Spleen (tissue), 11 donors: ENCODE data around the gene NAE1. TPM values are rescaled to one million over a fixed set of nuclear protein-coding genes. Genes with fewer than 3 reads are reported as not detected.

ENCODE experiments used
- DNase-seq: peaks from one replicate; pipeline ENCODE4 v3.0.0-alpha.2; 2020
- H3K27ac ChIP-seq, 8 donors: fragments of 200-600 bp; sonication (generic) in 7 of 8; 1 replicate in 4 of 8; 2 replicates in 4 of 8; pipeline versions ENCODE4 v1.5.0 to v1.8.0; 2016 to 2021; ENCODE audit warnings: inconsistent platforms in 4 of 8, mild to moderate bottlenecking in 4 of 8, moderate library complexity in 1 of 8
- H3K27me3 ChIP-seq, 7 donors: fragments of 200-600 bp; sonication (generic) in 6 of 7; replicated peaks in 1 of 7; 1 replicate in 4 of 7; 2 replicates in 3 of 7; pipeline versions ENCODE4 v1.5.0 to v1.8.0; 2016 to 2021; ENCODE audit warnings: inconsistent platforms in 3 of 7, mild to moderate bottlenecking in 1 of 7
- H3K36me3 ChIP-seq, 6 donors: fragments of 200-600 bp; sonication (generic) in 5 of 6; 1 replicate in 4 of 6; 2 replicates in 2 of 6; pipeline versions ENCODE4 v1.5.0 to v1.8.0; 2016 to 2021; ENCODE audit warnings: inconsistent platforms in 2 of 6
- H3K4me1 ChIP-seq, 6 donors: fragments of 200-600 bp; sonication (generic) in 5 of 6; 1 replicate in 3 of 6; 2 replicates in 3 of 6; pipeline versions ENCODE4 v1.5.0 to v1.8.0; 2016 to 2021; ENCODE audit warnings: inconsistent platforms in 3 of 6
- H3K4me3 ChIP-seq, 8 donors: fragments of 200-600 bp; sonication (generic) in 7 of 8; 1 replicate in 4 of 8; 2 replicates in 4 of 8; pipeline versions ENCODE4 v1.5.0 to v1.8.0; 2016 to 2021; ENCODE audit warnings: inconsistent platforms in 4 of 8, mild to moderate bottlenecking in 4 of 8, moderate library complexity in 2 of 8
- H3K9me3 ChIP-seq, 8 donors: fragments of 200-600 bp; sonication (generic) in 7 of 8; 1 replicate in 4 of 8; 2 replicates in 4 of 8; pipeline versions ENCODE4 v1.5.0 to v1.8.0; 2016 to 2021; ENCODE audit warnings: inconsistent platforms in 4 of 8
- CTCF ChIP-seq, 11 experiments: fragments of 200-600 bp in 7 of 11; fragments of 450-650 bp in 4 of 11; sonication (generic) in 4 of 11; IDR thresholded peaks in 8 of 11; conservative IDR thresholded peaks in 3 of 11; 1 replicate in 7 of 11; 2 replicates in 4 of 11; pipeline versions ENCODE4 v1.4.0 to v1.8.0; 2016 to 2021; ENCODE audit warnings: antibody characterized with exemption in 11 of 11, inconsistent platforms in 4 of 11, mild to moderate bottlenecking in 1 of 11
- POLR2A ChIP-seq, 3 donors: fragments of 450-650 bp; IDR thresholded peaks; one replicate each; pipeline ENCODE4 v1.5.1; 2017; ENCODE audit warnings: antibody characterized with exemption in 3 of 3, mild to moderate bottlenecking in 1 of 3
- POLR2AphosphoS5 ChIP-seq, 3 donors: sonication (generic); formaldehyde crosslinking; IDR thresholded peaks; one replicate each; pipeline ENCODE4 v1.5.1; 2017; ENCODE audit warnings: antibody characterized with exemption in 3 of 3
- WGBS, 5 donors: extraction: QIAGEN DNeasy Blood & Tissue Kit in 3 of 5; methylation state at CpG; one replicate each; pipeline versions ENCODE4 v1.1.5 to v1.1.7; 2013 to 2018; 5-methylcytosine and 5-hydroxymethylcytosine counted together
- intact Hi-C: fragments of 100-400 bp; cut with DNase I; formaldehyde crosslinking; loops from one replicate; pipeline ENCODE4 v1.15.0; 2023; ENCODE audit warnings: low total_unique reads
- polyA plus RNA-seq, 3 donors: library from polyadenylated mRNA; stranded (reverse); fragments of 200-250 nt; gene quantifications; one replicate each; pipeline ENCODE4 v1.2.1, GENCODE V29; 2013
- total RNA-seq, 7 donors: library from RNA; depleted of rRNA in 3 of 7; stranded (reverse); fragments of >200 nt in 3 of 7; fragmentation: NEBNext Ultra II Directional in 4 of 7; extraction: Animal tissue kit (Norgen Biotek cat#: 25700) in 4 of 7; gene quantifications; one replicate each; pipeline versions ENCODE4 v1.1.0 to v1.2.1, GENCODE V29; 2016 to 2021
- donor health status: healthy with polysubstance abuse.
- donor health status: DM: no; HTN: no; CAD: no; lungs with moderate emphysema.
- donor health status: DM: no; HTN: no; CAD: no.
- donor health status: Bipolar disorder and iron deficiency.
- donor health status: healthy.
- donor health status: DM: no; HTN: no; CAD: no.
- donor health status: DM: yes; HTN: yes; CAD: no.

The NAE1 gene
- total and polyA plus RNA-seq, 10 donors: 29.7 to 51.4 (median 38.8) TPM

DNA sequence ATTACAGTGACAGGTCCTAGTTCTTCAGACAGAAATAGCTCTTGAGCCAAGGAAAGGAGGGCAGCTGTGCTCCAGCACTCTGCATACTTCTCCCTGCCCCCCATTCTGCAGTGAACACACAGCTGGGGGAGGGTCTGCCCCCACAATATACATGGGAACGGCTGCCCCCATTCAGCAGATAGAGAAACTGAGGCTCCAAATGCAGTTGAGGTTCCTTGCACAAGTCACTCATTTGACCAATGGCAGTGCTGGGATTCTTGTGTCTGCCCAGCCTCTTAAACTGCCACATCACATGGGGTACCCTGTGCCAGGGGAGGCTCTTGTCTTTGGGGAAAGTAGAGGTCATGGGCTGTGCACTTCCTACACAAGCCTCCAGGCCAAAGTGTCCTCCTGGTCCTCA is 38.6 kb upstream of the NAE1 start:
- WGBS, 5 donors: 92 to 100% (median 100%) methylated on average over 1 of the region's 1 CpG
- no peak overlapping the region for H3K4me3 ChIP-seq
- H3K4me1 ChIP-seq: peaks cover 6 to 35% (median 22%) of the 10 kb centered on the region in 6 donors
- peak in 1 of 11 experiments; percentile 8 for TF ChIP-seq CTCF (IDR thresholded peaks at IDR 0.05 in 8 of 11, conservative IDR thresholded peaks at IDR 0.05 in 3 of 11)
- TF ChIP-seq POLR2AphosphoS5 (IDR thresholded peaks at IDR 0.05): no peak
- intact Hi-C loops: loop anchor here (10.0 kb wide), 1 partner anchor 135 kb away; no protein-coding TSS in a partner anchor
- H3K27ac ChIP-seq: no peak overlapping the region
- DNase-seq: no peak
- no peaks in the 10 kb centered on the region for H3K36me3 ChIP-seq
- H3K27me3 ChIP-seq: no peaks in the 10 kb centered on the region
- H3K9me3 ChIP-seq: no peaks in the 10 kb centered on the region

- TF ChIP-seq CTCF (IDR thresholded peaks at IDR 0.05 in 8 of 11, conservative IDR thresholded peaks at IDR 0.05 in 3 of 11) (no peak), POLR2A (IDR thresholded peaks at IDR 0.05) (no peak), POLR2AphosphoS5 (IDR thresholded peaks at IDR 0.05) (no peak)
- Histone ChIP-seq H3K27me3 (no peaks in the 10 kb centered on the region), H3K4me3 (no peak overlapping the region), H3K9me3 (no peaks in the 10 kb centered on the region), H3K4me1 (peaks cover 0 to 9% (median 4%) of the 10 kb centered on the region in 6 donors), H3K27ac (no peak overlapping the region), H3K36me3 (no peaks in the 10 kb centered on the region)
- DNase-seq: no peak
- intact Hi-C loops: loop anchor here (10.0 kb wide), 1 partner anchor 129 kb away; no protein-coding TSS in a partner anchor
Observed at GRCh38 chr16:66863707-66864106, 32.9 kb upstream of the NAE1 start.

DNA sequence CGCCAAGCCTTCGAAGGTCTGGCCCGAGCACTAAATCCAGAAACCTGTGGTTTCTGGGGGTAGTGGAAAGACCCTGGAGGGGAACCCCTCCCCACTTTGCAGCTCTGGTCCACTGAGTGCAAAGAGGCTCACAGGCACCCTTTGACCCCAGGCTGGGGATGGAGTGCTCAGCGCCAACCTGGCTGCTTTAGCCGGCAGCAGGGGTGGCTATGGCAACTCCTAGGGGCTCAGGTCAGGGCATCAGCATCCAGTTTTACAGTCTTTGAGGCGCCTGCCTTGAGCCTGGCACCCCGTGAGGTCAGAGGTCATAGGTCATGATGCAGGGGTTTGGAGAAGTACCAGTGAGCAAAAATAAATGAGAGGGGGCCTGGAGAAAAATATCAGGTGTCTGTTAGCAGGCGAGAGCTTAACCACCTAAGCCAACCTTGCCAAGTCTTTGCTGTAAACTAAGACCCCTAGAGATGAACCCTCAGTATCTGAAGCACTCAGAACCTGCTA is 31.3 kb upstream of the NAE1 start:
- Histone ChIP-seq H3K36me3 (no peaks in the 10 kb centered on the region), H3K27me3 (no peaks in the 10 kb centered on the region), H3K9me3 (no peaks in the 10 kb centered on the region), H3K4me3 (no peak overlapping the region), H3K27ac (no peak overlapping the region), H3K4me1 (no peaks in the 10 kb centered on the region)
- peak; percentile 34 for DNase-seq
- intact Hi-C loops: loop anchor here (10.0 kb wide), 1 partner anchor 127 kb away; no protein-coding TSS in a partner anchor
- 87 to 91% (median 90%) methylated on average over 8 of the region's 8 CpGs for WGBS, 5 donors
- no peak for TF ChIP-seq POLR2AphosphoS5 (IDR thresholded peaks at IDR 0.05)

DNA sequence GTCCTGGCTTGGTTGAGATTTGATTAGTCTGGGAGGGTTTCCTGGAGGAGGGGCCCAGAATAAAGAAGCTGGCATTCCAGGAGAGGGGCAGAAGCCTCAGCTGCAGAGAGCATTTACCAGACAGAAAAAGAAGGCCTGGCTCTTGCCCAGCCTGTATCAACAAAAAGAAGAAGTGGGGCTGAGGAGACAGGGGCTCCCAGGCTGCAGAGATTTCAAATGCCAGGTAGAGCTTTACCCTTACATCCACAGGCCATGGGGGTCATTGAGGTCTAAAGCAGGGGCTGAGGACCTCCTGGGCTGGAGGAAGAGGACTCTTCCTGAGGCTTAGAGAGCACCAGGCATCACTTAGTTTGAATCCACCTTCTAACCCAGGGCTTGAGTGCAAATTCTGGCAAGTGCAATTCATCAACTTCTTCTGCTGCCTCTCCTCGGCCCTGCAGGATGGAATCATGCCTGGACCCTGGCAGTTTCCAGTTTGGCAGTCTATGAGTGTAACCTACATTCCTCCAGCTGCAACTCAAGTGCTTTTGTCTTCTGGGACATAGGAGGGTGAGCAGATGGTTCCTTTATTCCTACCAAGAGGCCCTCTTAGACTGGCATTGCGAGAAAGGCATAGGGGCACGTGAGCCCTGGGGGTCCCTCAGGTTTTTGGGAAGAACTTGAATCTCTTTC is 28.8 kb upstream of the NAE1 start:
- H3K4me1 ChIP-seq: no peaks in the 10 kb centered on the region
- no peaks in the 10 kb centered on the region for H3K27me3 ChIP-seq
- H3K36me3 ChIP-seq: no peaks in the 10 kb centered on the region
- intact Hi-C loops: loop anchor here (10.0 kb wide), 1 partner anchor 125 kb away; no protein-coding TSS in a partner anchor
- no peak overlapping the region for H3K4me3 ChIP-seq
- TF ChIP-seq POLR2A (IDR thresholded peaks at IDR 0.05): no peak
- no peak for TF ChIP-seq CTCF (IDR thresholded peaks at IDR 0.05 in 8 of 11, conservative IDR thresholded peaks at IDR 0.05 in 3 of 11)
- TF ChIP-seq POLR2AphosphoS5 (IDR thresholded peaks at IDR 0.05): no peak
- H3K9me3 ChIP-seq: no peaks in the 10 kb centered on the region
- no peak overlapping the region for H3K27ac ChIP-seq
- DNase-seq: no peak
- 84 to 93% (median 92%) methylated on average over 3 of the region's 3 CpGs for WGBS, 5 donors
